ENCODE data around the gene SHKBP1.
A peak's percentile ranks its signal among the peaks of the same experiment; 100 is the strongest.
"Not testable (repeated sequence)": the region's sequence is repeated elsewhere in the genome, so short reads cannot be mapped to it uniquely, and the experiment has no call there.

The SHKBP1 gene

DNA sequence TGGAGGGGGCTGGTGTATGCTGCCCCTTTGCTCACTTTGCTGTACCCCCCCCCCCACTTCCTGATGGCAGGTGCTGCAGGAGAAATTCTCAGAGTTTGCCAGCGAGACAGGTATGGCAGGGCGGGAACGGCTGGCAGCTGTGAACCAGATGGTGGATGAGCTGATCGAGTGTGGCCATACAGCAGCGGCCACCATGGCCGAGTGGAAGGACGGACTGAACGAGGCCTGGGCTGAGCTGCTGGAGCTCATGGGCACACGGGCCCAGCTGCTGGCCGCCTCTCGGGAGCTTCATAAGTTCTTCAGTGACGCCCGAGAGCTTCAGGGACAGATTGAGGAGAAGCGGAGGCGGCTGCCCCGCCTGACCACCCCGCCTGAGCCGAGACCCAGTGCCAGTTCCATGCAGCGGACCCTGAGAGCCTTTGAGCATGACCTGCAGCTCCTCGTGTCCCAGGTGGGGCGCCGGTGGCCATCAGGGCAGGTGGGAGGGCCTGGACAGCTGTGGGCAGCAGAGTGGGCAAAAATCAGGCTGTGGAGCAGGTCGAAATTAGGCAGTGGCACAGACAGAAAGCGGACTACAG, 19.6 kb upstream of the SHKBP1 start:
- DNase-seq = no peak

DNA sequence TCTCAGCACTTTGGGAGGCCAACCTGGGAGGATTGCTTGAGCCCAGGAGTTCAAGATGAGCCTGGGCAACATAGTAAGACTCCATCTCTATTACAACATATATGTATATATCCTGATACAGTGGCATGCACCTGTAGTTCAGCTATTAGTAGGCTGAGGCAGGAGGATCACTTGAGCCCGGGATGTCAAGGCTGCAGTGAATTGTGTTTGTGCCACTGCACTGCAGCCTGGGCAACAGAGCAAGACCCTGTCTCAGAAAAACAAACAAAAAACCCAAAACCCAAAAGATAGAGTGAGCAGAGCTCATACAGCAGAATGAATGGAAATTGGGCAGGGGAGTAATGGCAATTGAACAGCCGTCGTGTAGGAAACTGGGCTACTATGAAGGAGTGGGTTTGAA, 17.3 kb upstream of the SHKBP1 start:
- no peak for DNase-seq

DNA sequence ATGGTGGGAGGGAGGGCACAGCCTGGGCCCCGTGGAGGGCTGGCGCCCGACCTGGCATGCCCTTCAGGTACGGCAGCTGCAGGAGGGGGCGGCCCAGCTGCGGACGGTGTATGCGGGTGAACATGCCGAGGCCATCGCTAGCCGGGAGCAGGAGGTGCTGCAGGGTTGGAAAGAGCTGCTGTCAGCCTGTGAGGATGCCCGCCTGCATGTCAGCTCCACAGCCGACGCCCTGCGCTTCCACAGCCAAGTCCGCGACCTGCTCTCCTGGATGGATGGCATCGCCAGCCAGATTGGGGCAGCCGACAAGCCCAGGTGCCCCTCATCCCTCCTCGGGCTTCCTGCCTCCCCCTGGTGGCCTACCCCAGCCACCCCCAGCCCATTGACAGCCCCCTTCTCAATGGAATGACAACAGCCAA, 16.6 kb upstream of the SHKBP1 start:
- DNase-seq = no peak

- no peak for DNase-seq
Measured at GRCh38 chr19:40561947-40562346, 14.7 kb upstream of the SHKBP1 start.

GRCh38 chr19:40564535-40564934, 12.1 kb upstream of the SHKBP1 start:
- not testable (repeated sequence) for DNase-seq

GRCh38 chr19:40565355-40565754, 11.3 kb upstream of the SHKBP1 start:
- DNase-seq = no peak

DNA sequence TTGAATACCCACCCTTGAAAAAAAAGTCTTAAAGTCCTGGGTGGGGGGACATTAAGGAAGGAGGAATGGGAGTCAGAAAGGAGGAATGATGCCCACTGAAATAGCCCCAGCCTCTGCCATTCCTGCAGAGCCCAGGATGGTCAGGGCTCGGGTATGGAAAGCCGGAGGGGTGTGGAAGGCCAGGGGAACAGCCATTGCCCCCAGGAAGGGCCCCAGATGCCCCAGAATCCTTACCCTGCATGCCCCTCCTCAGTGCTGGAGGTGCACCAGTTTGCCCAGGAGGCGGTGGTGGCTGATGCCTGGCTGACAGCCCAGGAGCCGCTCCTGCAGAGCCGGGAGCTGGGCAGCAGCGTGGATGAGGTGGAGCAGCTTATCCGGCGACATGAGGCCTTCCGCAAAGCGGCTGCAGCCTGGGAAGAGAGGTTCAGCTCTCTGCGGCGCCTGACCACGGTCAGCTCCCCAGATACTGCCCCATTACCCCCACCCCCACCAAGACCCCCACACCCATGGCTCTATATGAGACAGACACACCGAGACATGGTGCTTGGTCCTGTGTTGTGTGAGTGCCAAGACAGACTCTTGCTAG, 10.7 kb upstream of the SHKBP1 start:
- no peak for DNase-seq

DNA sequence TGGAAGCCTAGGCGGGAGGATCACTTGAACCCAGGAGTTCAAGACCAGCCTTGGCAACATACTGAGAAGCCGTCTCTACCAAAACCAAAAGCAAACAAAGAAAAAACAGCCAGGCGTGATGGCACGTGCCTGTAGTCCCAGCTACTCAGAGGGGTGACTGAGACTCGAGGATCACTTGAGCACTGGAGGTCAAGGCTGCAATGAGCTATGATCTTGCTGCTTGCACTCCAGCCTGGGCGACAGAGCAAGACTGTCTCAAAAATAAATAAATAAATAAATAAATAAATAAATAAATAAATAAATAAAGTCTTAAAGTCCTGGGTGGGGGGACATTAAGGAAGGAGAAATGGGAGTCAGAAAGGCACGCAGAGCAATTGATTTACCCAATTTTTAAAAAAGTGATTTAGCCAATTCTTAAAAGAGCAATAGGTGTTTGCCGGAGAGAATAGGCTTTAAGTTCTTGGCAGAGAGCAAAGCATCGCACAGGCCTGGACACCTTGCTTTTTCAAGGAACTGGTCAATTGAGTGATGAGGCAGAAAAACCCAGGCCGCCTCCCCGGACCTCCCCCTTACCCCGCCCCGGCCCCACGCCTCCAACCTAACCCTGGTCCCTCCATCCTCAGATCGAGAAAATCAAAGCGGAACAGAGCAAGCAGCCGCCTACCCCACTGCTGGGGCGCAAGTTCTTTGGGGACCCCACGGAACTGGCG, 9.5 kb upstream of the SHKBP1 start:
- no peak for DNase-seq

- no peak for DNase-seq
Measured at GRCh38 chr19:40567750-40568494, 8.8 kb upstream of the SHKBP1 start.

GRCh38 chr19:40570313-40571004, 6.2 kb upstream of the SHKBP1 start:
- DNase-seq = peak; percentile 90

DNA sequence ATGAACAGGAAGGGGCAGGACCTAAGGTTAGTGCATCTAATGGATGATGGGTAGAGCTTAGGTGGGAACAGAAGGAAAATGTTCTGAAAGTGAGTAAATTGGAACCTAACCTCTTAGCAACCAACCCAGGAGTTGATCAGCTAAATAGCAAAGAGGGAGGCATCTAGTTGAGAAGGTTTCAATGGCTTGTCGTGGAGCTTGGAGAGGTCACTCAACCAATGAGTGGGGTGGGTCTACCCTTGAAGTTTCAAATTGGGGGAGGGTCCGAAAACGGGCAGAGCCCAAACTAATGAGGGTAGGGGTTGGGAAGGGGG, 5.7 kb upstream of the SHKBP1 start:
- no peak for DNase-seq

GRCh38 chr19:40571831-40572495, 4.7 kb upstream of the SHKBP1 start:
- DNase-seq = no peak

GRCh38 chr19:40575326-40575725, 1.3 kb upstream of the SHKBP1 start:
- no peak for DNase-seq

DNA sequence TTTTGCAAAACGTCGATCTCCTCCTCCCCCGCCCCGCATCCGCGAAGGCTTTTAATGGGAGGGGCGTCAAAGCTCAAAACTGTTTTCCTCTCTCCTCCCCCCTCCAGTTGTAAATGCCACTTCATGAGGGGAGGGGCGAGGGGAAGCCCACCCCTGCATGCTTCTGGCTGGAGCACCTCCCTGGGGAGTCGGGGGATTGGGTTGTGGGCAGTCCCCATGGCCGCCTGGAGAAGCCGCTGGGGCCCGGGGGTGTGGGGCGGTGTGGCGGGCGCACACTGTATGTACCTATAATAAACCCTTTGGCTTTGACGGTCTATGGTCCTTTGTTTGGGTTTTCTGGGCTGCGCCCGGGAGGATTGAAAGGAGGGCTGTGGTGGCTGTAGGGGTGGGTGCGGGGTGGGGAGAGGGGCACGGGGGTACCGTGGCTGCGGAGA, 505 bp upstream of the SHKBP1 start:
- no peak for DNase-seq

- DNase-seq = no peak
Measured at GRCh38 chr19:40578442-40578908, 1.8 kb downstream of the SHKBP1 start.

DNA sequence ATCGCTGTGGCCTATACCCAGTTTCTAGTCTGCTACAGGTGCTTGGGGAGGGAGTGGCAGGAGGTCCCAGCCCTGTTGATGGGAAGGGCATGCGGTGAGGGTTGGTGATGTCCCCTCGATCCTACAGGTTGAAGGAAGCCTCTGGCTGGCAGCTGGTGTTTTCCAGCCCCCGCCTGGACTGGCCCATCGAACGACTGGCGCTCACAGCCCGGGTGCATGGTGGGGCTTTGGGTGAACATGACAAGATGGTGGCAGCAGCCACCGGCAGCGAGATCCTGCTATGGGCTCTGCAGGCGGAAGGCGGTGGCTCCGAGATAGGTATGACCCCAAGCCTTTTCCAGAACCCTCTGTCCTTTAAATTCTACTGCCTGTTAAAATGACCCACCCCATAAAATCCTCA, 3.9 kb downstream of the SHKBP1 start:
- no peak for DNase-seq

GRCh38 chr19:40581531-40581930, 4.9 kb downstream of the SHKBP1 start:
- no peak for DNase-seq

- DNase-seq = no peak
Measured at GRCh38 chr19:40582467-40582866, 5.8 kb downstream of the SHKBP1 start.

DNA sequence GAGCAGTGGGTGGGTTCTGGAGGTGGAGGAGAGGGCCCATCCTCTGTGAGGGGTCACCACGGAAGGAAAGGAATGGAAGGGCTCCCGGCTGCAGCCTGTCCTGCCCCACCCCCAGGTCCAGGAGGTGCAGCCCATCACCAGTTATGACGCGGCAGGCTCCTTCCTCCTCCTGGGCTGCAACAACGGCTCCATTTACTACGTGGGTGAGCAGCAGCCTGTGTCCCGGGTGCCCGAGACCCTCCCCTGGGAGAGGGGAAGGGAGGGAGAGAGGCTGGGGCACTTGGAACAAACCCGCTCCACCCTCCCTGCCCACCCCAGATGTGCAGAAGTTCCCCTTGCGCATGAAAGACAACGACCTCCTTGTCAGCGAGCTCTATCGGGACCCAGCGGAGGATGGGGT, 6.6 kb downstream of the SHKBP1 start:
- no peak for DNase-seq

GRCh38 chr19:40584007-40584406, 7.3 kb downstream of the SHKBP1 start:
- DNase-seq = no peak

DNA sequence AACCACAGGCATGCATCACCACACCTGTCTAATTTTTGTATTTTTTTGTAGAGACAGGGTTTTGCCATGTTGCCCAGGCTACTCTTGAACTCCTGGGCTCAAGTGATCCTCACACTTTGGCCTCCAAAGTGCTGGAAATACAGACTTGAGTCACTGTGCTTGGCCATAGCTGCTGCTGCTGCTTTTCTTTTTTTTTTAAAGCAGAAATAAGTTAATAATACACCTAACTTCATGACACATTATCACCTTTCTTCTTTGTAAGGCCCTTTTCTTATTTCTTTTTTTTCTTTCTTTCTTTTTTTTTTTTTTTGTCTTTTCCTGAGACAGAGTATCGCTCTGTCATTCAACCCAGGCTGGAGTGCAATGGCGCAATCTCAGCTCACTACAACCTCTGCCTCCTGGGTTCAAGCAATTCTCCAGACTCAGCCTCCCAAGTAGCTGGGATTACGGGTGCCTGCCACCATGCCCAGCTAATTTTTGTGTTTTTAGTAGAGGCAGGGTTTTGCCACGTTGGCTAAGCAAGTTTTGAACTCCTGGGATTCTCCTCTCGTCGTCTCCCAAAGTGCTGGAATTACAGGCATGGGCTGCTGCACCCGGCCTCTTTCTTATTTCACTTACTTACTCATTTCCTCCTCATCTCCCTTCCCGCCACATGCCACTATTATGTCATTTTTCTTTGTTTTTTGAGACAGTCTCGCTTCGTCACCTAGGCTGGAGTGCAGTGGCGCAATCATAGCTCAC, 8.7 kb downstream of the SHKBP1 start:
- no peak for DNase-seq

DNA sequence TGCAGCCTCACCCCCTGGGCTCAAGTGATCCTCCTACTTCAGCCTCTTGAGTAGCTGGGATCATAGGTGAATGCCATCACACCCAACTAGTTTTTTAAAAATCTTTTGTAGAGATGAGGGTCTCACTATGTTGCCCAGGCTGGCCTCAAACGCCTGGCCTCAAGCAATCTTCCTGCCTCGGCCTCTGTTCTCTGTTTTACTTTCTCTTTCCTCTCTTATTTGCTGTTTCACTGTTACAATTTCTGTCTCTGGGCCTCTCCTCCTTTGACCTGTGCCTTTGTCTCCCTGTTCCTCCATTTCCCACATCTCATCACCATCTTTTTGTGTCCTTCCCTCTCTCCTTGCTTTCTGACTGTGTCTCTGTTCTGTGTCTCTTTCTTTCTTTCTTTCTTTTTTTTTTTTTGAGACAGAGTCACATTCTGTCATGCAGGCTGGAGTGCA, 9.3 kb downstream of the SHKBP1 start:
- DNase-seq = no peak

All from activated gamma-delta T cell treated with Interleukin-2 at 50 U/mL for 16 hours (primary cell).